K562 (cell line): ENCODE results near the gene HOXB5. TPM values are rescaled to one million over a fixed set of nuclear protein-coding genes. Genes with fewer than 3 reads are reported as not detected.

Source experiments
- ATAC-seq: fragments of 200-7000 bp; cut with Tn5 transposase; 3 replicates; pipeline ENCODE4 v1.9.1; 2020; ENCODE audit warnings: moderate library complexity
- BruUV-seq: library from RNA; stranded (reverse); fragments of 400-500 nt; replicated peaks from 2 replicates; lab custom pipeline; 2021; lab: Mats Ljungman, UMichigan
- CTCF ChIA-PET: fragments of 300-600 bp; formaldehyde crosslinking; extraction: SDS; loops from one replicate; lab custom pipeline; 2021; ENCODE audit warnings: low intra/inter-chr PET ratio; lab: Yijun Ruan, JAX
- POLR2A ChIA-PET: fragments of 300-600, 350-650 bp; sonication (Branson Sonifier 250); formaldehyde crosslinking; extraction: SDS; loops from one replicate; lab custom pipeline; 2021; ENCODE audit warnings: antibody characterized with exemption, inconsistent platforms; lab: Yijun Ruan, JAX
- DNase-seq, 4 experiments: peaks; one replicate each; pipeline versions ENCODE4 v3.0.0 to v3.0.0-alpha.2; 2011 to 2018; ENCODE audit warnings: low spot score in 3 of 4, mixed read lengths in 3 of 4; ENCODE audit errors: extremely low read depth in 1 of 4
- FAIRE-seq: peaks from 2 replicates; lab custom pipeline; 2011; peaks lifted over from hg19 to GRCh38; lab: Jason Lieb, UNC
- H2AFZ ChIP-seq: 2 replicates; pipeline ENCODE4 v1.6.0; 2011; ENCODE audit warnings: low read depth, low read length, control low read depth, inconsistent platforms
- H3K27ac ChIP-seq: fragments of 200-600 bp; 3 replicates; pipeline ENCODE4 v1.8.0; 2011; ENCODE audit warnings: low read depth, mild to moderate bottlenecking, control low read depth, inconsistent platforms, low read length, moderate library complexity, mixed read lengths; ENCODE audit errors: extremely low read depth
- H3K27me3 ChIP-seq, 2 experiments: fragments of 300-600 bp in 1 of 2; 2 replicates in 1 of 2; 3 replicates in 1 of 2; pipeline versions ENCODE4 v1.6.0 to v1.8.0; 2011; ENCODE audit warnings: inconsistent platforms in 2 of 2, low read length in 2 of 2, mild to moderate bottlenecking in 1 of 2, mixed read lengths in 1 of 2, moderate library complexity in 1 of 2; ENCODE audit not compliant: control insufficient read depth in 2 of 2, insufficient read depth in 2 of 2
- H3K36me3 ChIP-seq: fragments of 300-600 bp; 3 replicates; pipeline ENCODE4 v1.8.0; 2011; ENCODE audit warnings: mild to moderate bottlenecking, low read length, inconsistent platforms; ENCODE audit not compliant: control insufficient read depth, insufficient read depth
- H3K4me1 ChIP-seq, 2 experiments: fragments of 200-600 bp in 1 of 2; replicated peaks in 1 of 2; 2 replicates in 1 of 2; 3 replicates in 1 of 2; pipeline versions ENCODE4 v1.5.1 to v1.8.0; 2011; ENCODE audit warnings: inconsistent platforms in 2 of 2, low read length in 2 of 2, mild to moderate bottlenecking in 1 of 2, mixed read lengths in 1 of 2, moderate library complexity in 1 of 2; ENCODE audit not compliant: control insufficient read depth in 2 of 2, insufficient read depth in 2 of 2
- H3K4me2 ChIP-seq: 2 replicates; pipeline ENCODE4 v1.6.1; 2011; ENCODE audit warnings: low read length, control low read depth, inconsistent platforms, mixed read lengths; ENCODE audit not compliant: insufficient read depth
- H3K4me3 ChIP-seq: fragments of 200-600 bp; sonication (generic), shearing (Covaris generic); 2 replicates; pipeline ENCODE4 v1.5.1; 2016; ENCODE audit warnings: control low read depth, inconsistent platforms
- H3K79me2 ChIP-seq: fragments of 200-600 bp; 3 replicates; pipeline ENCODE4 v1.8.0; 2011; ENCODE audit warnings: low read length, inconsistent platforms; ENCODE audit not compliant: control insufficient read depth, insufficient read depth
- H3K9ac ChIP-seq, 2 experiments: 2 replicates each; pipeline versions ENCODE4 v1.6.0 to v1.6.1; 2011; ENCODE audit warnings: low read depth in 2 of 2, low read length in 2 of 2, control low read depth in 1 of 2, inconsistent platforms in 1 of 2, mild to moderate bottlenecking in 1 of 2, mixed read lengths in 1 of 2; ENCODE audit not compliant: insufficient read depth in 1 of 2
- H3K9me1 ChIP-seq: one replicate; pipeline ENCODE4 v1.6.0; 2011; ENCODE audit warnings: inconsistent platforms, mild to moderate bottlenecking, low read length, moderate library complexity; ENCODE audit not compliant: control insufficient read depth, insufficient read depth
- H3K9me3 ChIP-seq: replicated peaks from 2 replicates; pipeline ENCODE4 v1.5.1; 2011; ENCODE audit warnings: low read depth, low read length, inconsistent platforms; ENCODE audit not compliant: control insufficient read depth, insufficient read depth
- H4K20me1 ChIP-seq: replicated peaks from 2 replicates; pipeline ENCODE4 v1.6.1; 2011; ENCODE audit warnings: low read length, inconsistent platforms, mixed read lengths; ENCODE audit not compliant: control insufficient read depth, insufficient read depth
- ARID1B ChIP-seq: fragments of 450-650 bp; IDR thresholded peaks from 2 replicates; pipeline ENCODE4 v1.6.1; 2016; ENCODE audit warnings: antibody characterized with exemption, mild to moderate bottlenecking, inconsistent platforms
- BRCA1 ChIP-seq, 2 experiments: fragments of 450-650 bp in 1 of 2; sonication (generic) in 1 of 2; formaldehyde crosslinking in 1 of 2; IDR thresholded peaks; 2 replicates each; pipeline versions ENCODE4 v1.5.0 to v1.6.1; 2017 to 2020; ENCODE audit warnings: mild to moderate bottlenecking in 1 of 2, missing genetic modification reagents in 1 of 2
- COPS2 ChIP-seq: fragments of 450-650 bp; conservative IDR thresholded peaks from 2 replicates; pipeline ENCODE4 v1.6.1; 2016; ENCODE audit warnings: mild to moderate bottlenecking, moderate library complexity
- GMEB1 ChIP-seq: fragments of 250-450 bp; sonication (Bioruptor Pico); IDR thresholded peaks from 2 replicates; pipeline ENCODE4 v1.4.0; 2020; ENCODE audit warnings: mild to moderate bottlenecking
- IRF1 ChIP-seq: sonication (generic); formaldehyde crosslinking; IDR thresholded peaks from 2 replicates; pipeline ENCODE4 v1.8.0; 2022; ENCODE audit warnings: missing genetic modification reagents, mild to moderate bottlenecking, borderline replicate concordance
- MECOM ChIP-seq: fragments of 250-450 bp; sonication (Bioruptor Pico); IDR thresholded peaks from 2 replicates; pipeline ENCODE4 v1.8.0; 2022; ENCODE audit warnings: inconsistent platforms
- MTA3 ChIP-seq: fragments of 450-650 bp; formaldehyde crosslinking; IDR thresholded peaks from 2 replicates; pipeline ENCODE4 v1.6.1; 2017; ENCODE audit warnings: mild to moderate bottlenecking, borderline replicate concordance
- NELFE ChIP-seq: IDR thresholded peaks from 2 replicates; pipeline ENCODE4 v1.6.1; 2011; ENCODE audit warnings: mild to moderate bottlenecking; ENCODE audit not compliant: insufficient read depth, insufficient read length
- NFE2 ChIP-seq: IDR thresholded peaks from 2 replicates; pipeline ENCODE4 v1.6.1; 2014; ENCODE audit warnings: antibody characterized with exemption, low read depth
- SPI1 ChIP-seq: IDR thresholded peaks from 2 replicates; pipeline ENCODE4 v1.6.1; 2011; ENCODE audit warnings: low read depth, low read length, control low read depth, borderline replicate concordance
- ZNF311 ChIP-seq: fragments of 250-450 bp; sonication (Bioruptor Pico); IDR thresholded peaks from 2 replicates; pipeline ENCODE4 v1.4.0; 2020; ENCODE audit warnings: mild to moderate bottlenecking, moderate library complexity
- ZNF384 ChIP-seq: IDR thresholded peaks from 2 replicates; pipeline ENCODE4 v1.6.1; 2012; ENCODE audit warnings: low read depth, low read length, improper control_type of control experiment
- ZNF668 ChIP-seq: fragments of 250-450 bp; sonication (Bioruptor Pico); IDR thresholded peaks from 2 replicates; pipeline ENCODE4 v1.8.0; 2022; ENCODE audit warnings: mild to moderate bottlenecking, inconsistent platforms
- ZNF785 ChIP-seq: fragments of 250-450 bp; sonication (Bioruptor Pico); IDR thresholded peaks from 2 replicates; pipeline ENCODE4 v1.4.0; 2020; ENCODE audit warnings: mild to moderate bottlenecking
- whole genome bisulfite sequencing: fragments of 100-300 bp; shearing (Covaris generic); methylation state at CpG from one replicate; pipeline ENCODE4 v1.1.6; 2016; ENCODE audit warnings: low coverage, mixed read lengths; ENCODE audit not compliant: insufficient coverage; ENCODE audit errors: missing lambda C conversion rate; 5-methylcytosine and 5-hydroxymethylcytosine counted together
- in situ Hi-C: fragments of 300-500 bp; cut with MboI; formaldehyde crosslinking; loops from 4 replicates; pipeline ENCODE4 v1.15.0; 2018; ENCODE audit warnings: inconsistent platforms, mixed read lengths
- intact Hi-C: fragments of 100-400 bp; cut with micrococcal nuclease; formaldehyde crosslinking; loops from 2 replicates; pipeline ENCODE4 v1.14.2; 2022
- polyA plus RNA-seq, 8 experiments: library from polyadenylated mRNA; depleted of rRNA in 4 of 8; stranded (reverse) in 5 of 8; unstranded in 3 of 8; fragments of >200 nt; fragmentation: Nextera tagmentation in 2 of 8; fragmentation: Illumina TruSeq in 1 of 8; extraction: Ambion mirVana in 2 of 8; extraction: Trizol in 1 of 8; gene quantifications; 2 replicates each; pipeline versions ENCODE4 v1.2.1 to v1.2.3, GENCODE V29; 2011 to 2014; ENCODE audit warnings: inconsistent platforms in 1 of 8, missing spikeins in 1 of 8
- total RNA-seq, 7 experiments: library from RNA; depleted of rRNA in 6 of 7; stranded (reverse); fragments of >200 nt in 6 of 7; fragmentation: Illumina TruSeq in 2 of 7; extraction: Trizol in 2 of 7; gene quantifications; 2 replicates each; pipeline versions ENCODE4 v1.2.1 to v1.2.3, GENCODE V29; 2011 to 2021; ENCODE audit warnings: low replicate concordance in 1 of 7

Gene HOXB5
- total and polyA plus RNA-seq, 9 of the 15 experiments (the other 6 are each of a cell fraction or from before 2014, with no cell fraction given): 0.24 to 2.7 (median 0.65) TPM

- 91% methylated on average over 9 of the region's 9 CpGs for WGBS
- Histone ChIP-seq H3K9me3 (no peaks in the 10 kb centered on the region), H3K27me3 (no peaks in the 10 kb centered on the region), H2AFZ (no peak overlapping the region), H3K4me2 (no peak overlapping the region), H4K20me1 (no peaks in the 10 kb centered on the region), H3K27ac (no peak overlapping the region), H3K9me1 (no peaks in the 10 kb centered on the region), H3K36me3 (peaks cover 6% of the 10 kb centered on the region; the same call in 1 of the 3 replicates), H3K4me3 (no peak overlapping the region), H3K4me1 (peaks cover 30 to 69% of the 10 kb centered on the region in 2 experiments), H3K9ac (peak overlapping the region in 1 of 2 experiments; percentile 44; a peak in 1 of 4 replicates), H3K79me2 (peaks cover 45% of the 10 kb centered on the region)
- FAIRE-seq (no peak), ATAC-seq (no peak), DNase-seq (no peak)
- TF ChIP-seq COPS2 (no peak), IRF1 (CRISPR knock-in tag) (no peak), BRCA1 (IDR thresholded peaks at IDR 0.05) (no peak), BRCA1 (CRISPR knock-in tag; IDR thresholded peaks at IDR 0.05) (no peak), SPI1 (no peak), ZNF384 (no peak), ZNF311 (no peak), ZNF785 (CRISPR knock-in tag) (no peak), MECOM (CRISPR knock-in tag) (no peak), ARID1B (no peak), ZNF668 (no peak), NFE2 (no peak), GMEB1 (CRISPR knock-in tag) (no peak), MTA3 (no peak), NELFE (no peak)
- intact Hi-C loops: no loop called here
- in situ Hi-C loops: no loop called here
- BruUV-seq: no TSS peak
- ChIA-PET POLR2A (interaction anchor here (0.6 to 0.8 kb wide), 3 partner anchors 106 to 458 kb away, joined by 3 read pairs; no protein-coding TSS in a partner anchor), CTCF (no interaction called here)
Observed at GRCh38 chr17:48606892-48607614, 13.5 kb upstream of the HOXB5 start.
